WI38 (cell line): Measurements from ENCODE around the gene ATF3.

Experiments used
- H3K4me3 ChIP-seq: 2 replicates; pipeline ENCODE4 v1.5.1; 2011; ENCODE audit warnings: low read depth, mild to moderate bottlenecking, control low read depth, low read length
- CTCF ChIP-seq: IDR thresholded peaks from 2 replicates; pipeline ENCODE4 v1.5.1; 2012; ENCODE audit warnings: low read depth, mild to moderate bottlenecking, control low read depth, low read length

Gene ATF3

GRCh38 chr1:212610575-212610967 is 2.0 kb downstream of the ATF3 start:
- peak overlapping the region; percentile 89 for H3K4me3 ChIP-seq

GRCh38 chr1:212611000-212611948 is 2.7 kb downstream of the ATF3 start:
- no peak overlapping the region for H3K4me3 ChIP-seq
- TF ChIP-seq CTCF = no peak

More at GRCh38 chr1:212610575-212610967, 2.0 kb downstream of the ATF3 start:
- no peak for TF ChIP-seq CTCF

GRCh38 chr1:212612041-212612961 is 3.7 kb downstream of the ATF3 start:
- H3K4me3 ChIP-seq = no peak overlapping the region
- no peak for TF ChIP-seq CTCF

GRCh38 chr1:212613440-212614335 is 5.1 kb downstream of the ATF3 start:
- TF ChIP-seq CTCF = no peak
- no peak overlapping the region for H3K4me3 ChIP-seq

GRCh38 chr1:212614453-212615200 is 6.1 kb downstream of the ATF3 start:
- TF ChIP-seq CTCF = no peak
- no peak overlapping the region for H3K4me3 ChIP-seq

- TF ChIP-seq CTCF = no peak
Measured at GRCh38 chr1:212615201-212615470, 6.6 kb downstream of the ATF3 start.

More at GRCh38 chr1:212615201-212615470, 6.6 kb downstream of the ATF3 start:
- H3K4me3 ChIP-seq = no peak overlapping the region
